ENCODE data around the gene ASB16. TPM values are rescaled to one million over a fixed set of nuclear protein-coding genes. Genes with fewer than 3 reads are reported as not detected.

Gene ASB16
- total RNA-seq, 4 donors from 2014 or later = 0.14 to 2.3 (median 1.3) TPM; not detected in 1

DNA sequence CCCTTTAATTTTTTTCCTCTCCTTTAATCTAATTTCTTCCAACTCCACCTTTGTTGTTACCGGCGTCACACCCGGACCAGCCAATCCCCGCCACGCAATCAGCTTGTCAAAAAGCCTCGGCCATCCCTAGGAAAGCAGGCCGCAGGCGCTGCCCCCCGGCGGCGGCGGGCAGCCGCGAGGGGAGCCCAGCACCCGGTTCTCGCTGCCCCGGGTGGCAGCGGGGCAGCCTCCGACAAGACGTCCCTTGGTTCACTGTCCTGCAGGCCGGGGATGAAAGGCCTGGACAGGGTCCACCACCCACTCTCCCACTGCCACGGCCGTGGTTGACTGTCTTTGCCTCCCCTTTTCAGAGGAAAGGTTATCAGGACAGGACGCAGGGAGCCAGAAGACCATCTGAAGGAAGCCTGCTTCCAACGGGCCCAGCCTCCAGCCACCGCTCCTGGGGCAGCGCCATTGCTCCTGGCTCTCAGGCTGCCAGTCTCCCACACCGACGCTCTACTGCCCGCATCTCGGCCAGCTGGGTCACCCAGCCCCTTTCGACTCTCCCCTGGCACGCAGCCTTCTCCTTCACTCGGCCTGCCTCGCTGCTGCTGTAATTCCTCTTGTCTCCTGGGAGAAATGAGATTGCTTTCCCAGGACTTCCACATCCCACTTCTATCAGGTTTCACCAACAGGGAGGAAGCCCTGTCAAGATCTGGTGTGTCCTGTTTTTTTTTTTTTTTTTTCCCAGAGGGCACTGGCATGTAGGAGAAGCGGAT lies 51.8 kb downstream of the ASB16 start:
- H3K27ac ChIP-seq = peak overlapping the region; percentile 98 to 100
- TF ChIP-seq POLR2A (IDR thresholded peaks at IDR 0.05) = peak; percentile 65 to 74
- TF ChIP-seq CTCF (IDR thresholded peaks at IDR 0.05) = peak; percentile 7 to 48 (median 28)
- no peaks in the 10 kb centered on the region for H3K9me3 ChIP-seq
- peak; percentile 81 to 85 for DNase-seq
- intact Hi-C loops (cut with DNase I; ENCODE audit: low total_unique reads) = no loop called here
- H3K27me3 ChIP-seq = no peaks in the 10 kb centered on the region
- H3K4me3 ChIP-seq = peak overlapping the region; percentile 59 to 95
- no peaks in the 10 kb centered on the region for H3K36me3 ChIP-seq
- peaks cover 8 to 9% of the 10 kb centered on the region in 2 donors for H3K4me1 ChIP-seq

DNA sequence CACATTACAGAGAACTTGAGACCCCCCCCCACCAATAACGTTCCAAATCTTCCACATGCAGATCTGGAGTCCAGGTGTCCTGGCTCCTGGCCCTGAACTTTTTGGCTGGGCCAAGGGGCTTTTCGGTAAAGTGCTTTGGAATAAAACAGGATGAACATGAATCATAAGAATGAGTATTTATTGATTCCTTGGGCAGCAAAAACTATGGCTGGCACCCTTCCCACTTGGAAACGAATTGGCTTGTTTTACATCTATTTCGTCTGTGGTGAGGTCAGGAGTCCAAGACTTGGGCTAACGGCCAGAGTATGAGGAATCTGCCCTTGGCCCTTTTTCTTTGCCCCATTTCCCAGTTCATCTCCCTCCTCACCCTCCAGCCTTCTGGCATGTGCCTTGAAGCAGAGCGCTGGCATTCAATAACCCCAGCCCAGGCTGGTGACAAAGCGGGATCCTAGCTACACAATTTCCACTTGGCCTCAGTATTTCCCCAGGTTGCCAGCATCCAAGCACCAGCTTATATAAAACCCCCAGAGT lies 53.1 kb downstream of the ASB16 start:
- TF ChIP-seq POLR2A (IDR thresholded peaks at IDR 0.05) (no peak), CTCF (IDR thresholded peaks at IDR 0.05) (no peak)
- H3K36me3 ChIP-seq = no peaks in the 10 kb centered on the region
- H3K4me1 ChIP-seq = no peaks in the 10 kb centered on the region
- intact Hi-C loops (cut with DNase I; ENCODE audit: low total_unique reads) = no loop called here
- H3K27ac ChIP-seq = peak overlapping the region; percentile 98 to 100
- H3K27me3 ChIP-seq = no peaks in the 10 kb centered on the region
- no peaks in the 10 kb centered on the region for H3K9me3 ChIP-seq
- H3K4me3 ChIP-seq = no peak overlapping the region
- DNase-seq = peak in 1 of 2 donors; percentile 62

Small RNA genes within 50 kb of the gene (microRNA-seq; reads per million reads assigned to microRNA genes)
- gene MIR6782 (ENCODE audit: borderline microRNAs expressed, borderline replicate concordance) = not detected

Small RNA genes within 50 kb of the gene (small RNA-seq; reads per million reads assigned to genes)
- gene MIR6782 (not detected), gene RNU6-131P (not detected)

Other genes starting within 250 kb of the ASB16 start
- not detected for gene PPY, start 228.2 kb upstream of the ASB16 start, total RNA-seq
- not detected for gene PYY, start 216.8 kb upstream of the ASB16 start, total RNA-seq
- gene NAGS, start 166.1 kb upstream of the ASB16 start, total RNA-seq = 1 to 10 TPM; 1.3 to 9.7 (median 2.6) TPM
- gene TMEM101, start 155.7 kb upstream of the ASB16 start, total RNA-seq = 10 to 100 TPM in 3 of 4 donors, 1 to 10 TPM in 1; 1.5 to 76.1 (median 49.8) TPM
- 10 to 100 TPM; 24.5 to 49.8 (median 37.1) TPM for gene LSM12, start 104.0 kb upstream of the ASB16 start, total RNA-seq
- gene G6PC3, start 100.0 kb upstream of the ASB16 start, total RNA-seq = 10 to 100 TPM; 12.4 to 66.3 (median 33.8) TPM
- gene HDAC5, start 47.1 kb upstream of the ASB16 start, total RNA-seq = 10 to 100 TPM; 35.9 to 74.1 (median 58.0) TPM
- gene HROB, start 28.8 kb upstream of the ASB16 start, total RNA-seq = 1 to 10 TPM in 2 of 4 donors, not detected in 2; 1.6 to 2.4 TPM
- 10 to 100 TPM in 3 of 4 donors, 1 to 10 TPM in 1; 7.4 to 41.8 (median 32.6) TPM for gene TMUB2, start 16.3 kb downstream of the ASB16 start, total RNA-seq
- 10 to 100 TPM in 3 of 4 donors, 1 to 10 TPM in 1; 4.6 to 98.4 (median 36.2) TPM for gene ATXN7L3, start 29.2 kb downstream of the ASB16 start, total RNA-seq
- 100 to 1,000 TPM in 1 of 4 donors, 10 to 100 TPM in 3; 17.4 to 124 (median 72.9) TPM for gene UBTF, start 49.0 kb downstream of the ASB16 start, total RNA-seq
- 1 to 10 TPM in 1 of 4 donors, not detected in 3; 8.4 TPM for gene SLC4A1, start 97.4 kb downstream of the ASB16 start, total RNA-seq
- gene RUNDC3A, start 137.9 kb downstream of the ASB16 start, total RNA-seq = under 1 TPM in 1 of 4 donors, not detected in 3; 0.69 TPM
- gene SLC25A39, start 154.1 kb downstream of the ASB16 start, total RNA-seq = 10 to 100 TPM; 41.9 to 77.6 (median 50.7) TPM
- gene GRN, start 174.6 kb downstream of the ASB16 start, total RNA-seq = 100 to 1,000 TPM; 101 to 178 (median 120) TPM
- 10 to 100 TPM in 3 of 4 donors, under 1 TPM in 1; 0.77 to 32.1 (median 14.2) TPM for gene FAM171A2, start 193.1 kb downstream of the ASB16 start, total RNA-seq
- gene ITGA2B, start 218.9 kb downstream of the ASB16 start, total RNA-seq = 1 to 10 TPM in 2 of 4 donors, not detected in 2; 7.4 to 7.7 TPM